ENCODE results near the gene UHRF1.
"Not testable (repeated sequence)": the region's sequence is repeated elsewhere in the genome, so short reads cannot be mapped to it uniquely, and the experiment has no call there.

Gene UHRF1

GRCh38 chr19:4922530-4923275 lies 13.4 kb downstream of the UHRF1 start:
- DNase-seq, result no peak
- in situ Hi-C loops (cut with HindIII; ENCODE audit: low pct_ligation_motif_present, low pct_unique_long_range_greater_than_20kb, low sequenced_read_pairs), result no loop called here

- in situ Hi-C loops (cut with HindIII; ENCODE audit: low pct_ligation_motif_present, low pct_unique_long_range_greater_than_20kb, low sequenced_read_pairs), result no loop called here
- no peak for DNase-seq
Measured at GRCh38 chr19:4923276-4923747, 14.0 kb downstream of the UHRF1 start.

- no peak for DNase-seq
- in situ Hi-C loops (cut with HindIII; ENCODE audit: low pct_ligation_motif_present, low pct_unique_long_range_greater_than_20kb, low sequenced_read_pairs), result no loop called here
Measured at GRCh38 chr19:4929186-4929585, 19.9 kb downstream of the UHRF1 start.

GRCh38 chr19:4930664-4931063 lies 21.4 kb downstream of the UHRF1 start:
- in situ Hi-C loops (cut with HindIII; ENCODE audit: low pct_ligation_motif_present, low pct_unique_long_range_greater_than_20kb, low sequenced_read_pairs), result no loop called here

GRCh38 chr19:4932711-4933110 lies 23.4 kb downstream of the UHRF1 start:
- no peak for DNase-seq
- in situ Hi-C loops (cut with HindIII; ENCODE audit: low pct_ligation_motif_present, low pct_unique_long_range_greater_than_20kb, low sequenced_read_pairs), result no loop called here

More at GRCh38 chr19:4930664-4931063, 21.4 kb downstream of the UHRF1 start:
- DNase-seq, result no peak

- DNase-seq, result no peak
- in situ Hi-C loops (cut with HindIII; ENCODE audit: low pct_ligation_motif_present, low pct_unique_long_range_greater_than_20kb, low sequenced_read_pairs), result no loop called here
Measured at GRCh38 chr19:4933528-4933927, 24.2 kb downstream of the UHRF1 start.

- in situ Hi-C loops (cut with HindIII; ENCODE audit: low pct_ligation_motif_present, low pct_unique_long_range_greater_than_20kb, low sequenced_read_pairs), result no loop called here
Measured at GRCh38 chr19:4935444-4935843, 26.1 kb downstream of the UHRF1 start.

GRCh38 chr19:4937060-4937459 lies 27.8 kb downstream of the UHRF1 start:
- in situ Hi-C loops (cut with HindIII; ENCODE audit: low pct_ligation_motif_present, low pct_unique_long_range_greater_than_20kb, low sequenced_read_pairs), result no loop called here
- DNase-seq, result no peak

More at GRCh38 chr19:4935444-4935843, 26.1 kb downstream of the UHRF1 start:
- DNase-seq, result no peak

- in situ Hi-C loops (cut with HindIII; ENCODE audit: low pct_ligation_motif_present, low pct_unique_long_range_greater_than_20kb, low sequenced_read_pairs); DNase-seq: not testable (repeated sequence)
Measured at GRCh38 chr19:4938461-4938860, 29.2 kb downstream of the UHRF1 start.

GRCh38 chr19:4939466-4939865 lies 30.2 kb downstream of the UHRF1 start:
- in situ Hi-C loops (cut with HindIII; ENCODE audit: low pct_ligation_motif_present, low pct_unique_long_range_greater_than_20kb, low sequenced_read_pairs), result no loop called here
- DNase-seq, result no peak

- in situ Hi-C loops (cut with HindIII; ENCODE audit: low pct_ligation_motif_present, low pct_unique_long_range_greater_than_20kb, low sequenced_read_pairs); DNase-seq: not testable (repeated sequence)
Measured at GRCh38 chr19:4941638-4942169, 32.4 kb downstream of the UHRF1 start.

GRCh38 chr19:4950650-4951049 lies 41.3 kb downstream of the UHRF1 start:
- DNase-seq; in situ Hi-C loops (cut with HindIII; ENCODE audit: low pct_ligation_motif_present, low pct_unique_long_range_greater_than_20kb, low sequenced_read_pairs): not testable (repeated sequence)

GRCh38 chr19:4951656-4952055 lies 42.4 kb downstream of the UHRF1 start:
- no peak for DNase-seq
- in situ Hi-C loops (cut with HindIII; ENCODE audit: low pct_ligation_motif_present, low pct_unique_long_range_greater_than_20kb, low sequenced_read_pairs), result no loop called here

- DNase-seq, result no peak
- in situ Hi-C loops (cut with HindIII; ENCODE audit: low pct_ligation_motif_present, low pct_unique_long_range_greater_than_20kb, low sequenced_read_pairs), result no loop called here
Measured at GRCh38 chr19:4952945-4953344, 43.6 kb downstream of the UHRF1 start.

GRCh38 chr19:4954320-4955149 lies 45.2 kb downstream of the UHRF1 start:
- DNase-seq; in situ Hi-C loops (cut with HindIII; ENCODE audit: low pct_ligation_motif_present, low pct_unique_long_range_greater_than_20kb, low sequenced_read_pairs): not testable (repeated sequence)

- in situ Hi-C loops (cut with HindIII; ENCODE audit: low pct_ligation_motif_present, low pct_unique_long_range_greater_than_20kb, low sequenced_read_pairs), result no loop called here
- DNase-seq, result no peak
Measured at GRCh38 chr19:4955274-4955673, 46.0 kb downstream of the UHRF1 start.

GRCh38 chr19:4957981-4958380 lies 48.7 kb downstream of the UHRF1 start:
- no peak for DNase-seq
- in situ Hi-C loops (cut with HindIII; ENCODE audit: low pct_ligation_motif_present, low pct_unique_long_range_greater_than_20kb, low sequenced_read_pairs), result no loop called here

GRCh38 chr19:4962085-4962619 lies 52.9 kb downstream of the UHRF1 start:
- in situ Hi-C loops (cut with HindIII; ENCODE audit: low pct_ligation_motif_present, low pct_unique_long_range_greater_than_20kb, low sequenced_read_pairs), result no loop called here
- DNase-seq, result no peak

GRCh38 chr19:4965061-4965460 lies 55.8 kb downstream of the UHRF1 start:
- in situ Hi-C loops (cut with HindIII; ENCODE audit: low pct_ligation_motif_present, low pct_unique_long_range_greater_than_20kb, low sequenced_read_pairs), result no loop called here
- no peak for DNase-seq
